HG02623 (cell line): Measurements from ENCODE around the gene HGS.

ENCODE experiments used
- ATAC-seq: cut with Tn5 transposase; IDR thresholded peaks from one replicate; pipeline ENCODE4 v1.9.1; 2021; ENCODE audit warnings: moderate library complexity; ENCODE audit not compliant: unreplicated experiment

Gene HGS

DNA sequence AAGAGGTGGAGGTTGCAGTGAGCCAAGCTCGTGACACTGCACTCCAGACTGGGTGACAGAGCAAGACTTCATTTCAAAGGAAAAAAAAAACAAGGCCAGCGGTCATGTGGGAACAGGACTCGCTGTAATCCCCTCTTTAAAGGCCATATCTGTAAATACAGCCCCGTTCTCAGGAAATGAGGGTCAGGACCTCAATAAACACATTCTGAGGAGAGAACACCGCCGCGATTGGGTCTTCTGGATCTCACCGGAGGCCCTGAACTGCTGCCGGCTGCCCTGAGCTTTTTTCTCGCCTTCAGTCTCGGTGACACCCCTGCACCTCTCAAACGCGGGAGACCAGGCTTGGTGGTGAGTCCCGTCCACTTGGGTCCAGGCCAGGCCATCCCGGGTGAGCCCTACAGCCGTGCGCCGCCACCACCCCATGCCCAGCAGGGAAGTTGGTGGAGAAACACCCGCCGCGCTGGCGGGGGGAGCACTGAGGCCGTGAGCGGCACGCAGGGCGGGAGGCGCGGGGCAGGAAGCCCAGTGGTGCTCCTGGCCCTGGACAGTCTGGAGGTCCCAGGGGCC is 56.7 kb downstream of the HGS start:
- ATAC-seq = no peak

DNA sequence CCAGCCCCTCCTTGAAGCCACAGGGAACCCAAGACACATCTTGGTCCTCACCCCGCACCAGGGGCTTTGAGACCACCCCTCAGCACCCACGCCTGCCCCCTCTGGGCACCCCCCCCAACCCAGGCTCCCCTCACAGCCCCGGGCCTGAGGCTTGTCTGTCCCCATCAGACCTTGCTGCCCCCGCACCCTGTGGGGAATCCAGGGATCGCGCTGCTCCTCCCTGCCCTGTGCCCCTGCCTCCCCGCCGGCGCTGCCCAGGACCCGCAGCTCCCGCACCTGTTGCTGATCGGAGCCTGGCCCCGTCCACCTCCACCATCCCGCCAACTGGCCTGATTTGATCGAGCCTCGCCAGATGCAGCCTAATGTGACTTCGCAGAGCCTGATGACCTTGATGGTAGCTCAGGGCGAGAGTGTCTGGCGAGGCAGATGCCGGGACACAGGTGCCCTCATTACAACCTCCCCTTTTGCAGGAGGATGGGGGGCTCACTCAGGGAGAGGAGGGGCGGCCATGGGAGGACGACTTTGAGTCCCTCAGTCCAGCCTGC is 57.3 kb downstream of the HGS start:
- no peak for ATAC-seq

DNA sequence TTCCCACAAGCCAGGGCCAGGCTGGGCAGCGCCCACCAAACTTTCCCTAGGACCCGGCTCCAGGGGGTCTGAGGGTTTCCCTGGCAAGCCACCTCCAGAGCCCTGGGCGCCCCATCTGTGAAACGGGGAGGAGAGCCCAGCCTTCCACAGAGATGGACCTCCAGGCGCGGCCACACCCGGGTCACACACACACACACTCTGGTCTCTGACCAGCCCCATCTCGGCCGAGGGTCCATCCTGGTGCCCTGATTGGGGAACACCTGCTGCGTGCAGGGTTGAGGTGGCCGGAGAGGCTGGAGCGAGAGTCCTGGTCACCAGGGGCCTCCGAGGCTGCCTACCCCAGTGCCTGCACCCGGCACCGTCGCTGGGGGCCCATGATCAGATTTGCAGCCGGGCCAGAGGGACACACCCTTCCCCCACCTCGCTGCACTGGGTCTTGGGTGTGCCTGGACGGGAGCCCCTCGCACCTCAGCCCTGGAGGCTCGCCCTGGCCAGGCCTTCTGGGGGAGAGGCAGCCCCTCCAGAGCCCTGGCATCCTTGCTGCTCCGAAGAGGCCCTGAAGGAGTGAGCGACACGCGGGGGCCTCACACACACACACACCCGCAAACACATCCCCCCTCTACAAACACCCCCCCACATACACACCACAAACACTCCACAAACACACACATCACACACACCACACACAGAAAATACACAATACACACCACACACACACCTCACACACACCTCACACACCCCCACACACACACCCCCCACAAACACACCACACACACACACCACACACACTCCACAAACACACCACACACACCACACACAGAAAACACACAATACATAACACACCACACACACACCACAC is 58.0 kb downstream of the HGS start:
- ATAC-seq = no peak
